ENCODE data around the gene ZNF668.

Gene ZNF668

GRCh38 chr16:31073970-31074813, at the start of gene ZNF668, which contains the start of gene ZNF646:
Gene ZNF668, minus strand, starts transcription at chr16:31074240. Its CDS starts 9,781 bp downstream, at chr16:31064459.
Gene ZNF646, plus strand, starts transcription at chr16:31074422. Its CDS starts 1,903 bp downstream, at chr16:31076325.
- DNase-seq, result peak; percentile 99

GRCh38 chr16:31120129-31120528, 46.1 kb upstream of the ZNF668 start:
- DNase-seq, result no peak

- no peak for DNase-seq
These were observed 44.4 kb upstream of the ZNF668 start for GRCh38 chr16:31118223-31119155.

GRCh38 chr16:31117384-31118222, 43.6 kb upstream of the ZNF668 start, which contains the start of gene KAT8:
Gene KAT8, plus strand, starts transcription at chr16:31117664. Its CDS starts 18 bp downstream, at chr16:31117682.
- DNase-seq, result peak; percentile 99

GRCh38 chr16:31114468-31114867, 40.4 kb upstream of the ZNF668 start:
- no peak for DNase-seq

GRCh38 chr16:31113121-31114120, 39.4 kb upstream of the ZNF668 start:
- no peak for DNase-seq

GRCh38 chr16:31112711-31113110, 38.7 kb upstream of the ZNF668 start:
- no peak for DNase-seq

GRCh38 chr16:31111881-31112466, 37.9 kb upstream of the ZNF668 start:
- no peak for DNase-seq

GRCh38 chr16:31110106-31111034, 36.3 kb upstream of the ZNF668 start:
- DNase-seq, result no peak

GRCh38 chr16:31109622-31110021, 35.6 kb upstream of the ZNF668 start:
- no peak for DNase-seq

GRCh38 chr16:31108794-31109558, 34.9 kb upstream of the ZNF668 start:
- DNase-seq, result no peak

- DNase-seq, result peak; percentile 89
These were observed 34.2 kb upstream of the ZNF668 start, which contains the start of gene BCKDK for GRCh38 chr16:31108035-31108793. Gene BCKDK, plus strand, starts transcription at chr16:31108386. Its CDS starts 838 bp downstream, at chr16:31109224.

- no peak for DNase-seq
These were observed 33.4 kb upstream of the ZNF668 start for GRCh38 chr16:31107465-31107867.

- DNase-seq, result no peak
These were observed 32.7 kb upstream of the ZNF668 start for GRCh38 chr16:31106509-31107464.

GRCh38 chr16:31105677-31106213, 31.7 kb upstream of the ZNF668 start:
- DNase-seq, result peak; percentile 92
